H9 (cell line): ENCODE data around the gene UGT1A7. TPM values are rescaled to one million over a fixed set of nuclear protein-coding genes. Genes with fewer than 3 reads are reported as not detected.

Source experiments
- DNase-seq: peaks from one replicate; pipeline ENCODE4 v3.0.0-alpha.2; 2017
- H2AFZ ChIP-seq: one replicate; pipeline ENCODE4 v1.6.1; 2013; ENCODE audit warnings: mild to moderate bottlenecking, low read length, control low read depth, moderate library complexity
- H2AK5ac ChIP-seq: 2 replicates; pipeline ENCODE4 v1.6.1; 2013; ENCODE audit warnings: low read length, control low read depth, mixed read lengths; ENCODE audit not compliant: insufficient read length
- H2BK120ac ChIP-seq: one replicate; pipeline ENCODE4 v1.6.1; 2013; ENCODE audit warnings: low read depth, mild to moderate bottlenecking, low read length, control low read depth, inconsistent platforms; ENCODE audit not compliant: poor library complexity, severe bottlenecking
- H2BK12ac ChIP-seq: 2 replicates; pipeline ENCODE4 v1.6.1; 2013; ENCODE audit warnings: low read length, control low read depth, mixed read lengths, low read depth; ENCODE audit not compliant: insufficient read length
- H2BK15ac ChIP-seq: 2 replicates; pipeline ENCODE4 v1.6.1; 2013; ENCODE audit warnings: low read depth, low read length, control low read depth
- H2BK20ac ChIP-seq: one replicate; pipeline ENCODE4 v1.6.1; 2013; ENCODE audit warnings: low read depth, mild to moderate bottlenecking, low read length, control low read depth, inconsistent platforms; ENCODE audit not compliant: poor library complexity, severe bottlenecking
- H2BK5ac ChIP-seq: 2 replicates; pipeline ENCODE4 v1.6.1; 2013; ENCODE audit warnings: low read length, control low read depth, mixed read lengths; ENCODE audit not compliant: insufficient read length
- H3K14ac ChIP-seq: 2 replicates; pipeline ENCODE4 v1.6.1; 2013; ENCODE audit warnings: low read length, control low read depth; ENCODE audit not compliant: insufficient read depth
- H3K18ac ChIP-seq: 2 replicates; pipeline ENCODE4 v1.6.1; 2013; ENCODE audit warnings: low read depth, mild to moderate bottlenecking, mixed read lengths, low read length, control low read depth; ENCODE audit not compliant: insufficient read length
- H3K23ac ChIP-seq: 2 replicates; pipeline ENCODE4 v1.6.1; 2013; ENCODE audit warnings: low read length, control low read depth, mixed read lengths, low read depth; ENCODE audit not compliant: insufficient read length
- H3K23me2 ChIP-seq: 2 replicates; pipeline ENCODE4 v1.6.1; 2013; ENCODE audit warnings: low read depth, mild to moderate bottlenecking, mixed read lengths, low read length, control low read depth; ENCODE audit not compliant: insufficient read length, poor library complexity, severe bottlenecking
- H3K27ac ChIP-seq: 2 replicates; pipeline ENCODE4 v1.5.1; 2013; ENCODE audit warnings: low read length, control low read depth, mixed read lengths, low read depth; ENCODE audit not compliant: insufficient read length
- H3K27me3 ChIP-seq: 2 replicates; pipeline ENCODE4 v1.6.1; 2013; ENCODE audit warnings: low read length, control low read depth, inconsistent platforms; ENCODE audit not compliant: insufficient read depth
- H3K4ac ChIP-seq: 2 replicates; pipeline ENCODE4 v1.6.1; 2013; ENCODE audit warnings: low read depth, mild to moderate bottlenecking, control low read depth, inconsistent platforms, low read length, moderate library complexity
- H3K4me1 ChIP-seq: 2 replicates; pipeline ENCODE4 v1.6.1; 2013; ENCODE audit warnings: low read length, control low read depth, inconsistent platforms; ENCODE audit not compliant: insufficient read depth
- H3K4me2 ChIP-seq: 2 replicates; pipeline ENCODE4 v1.6.1; 2013; ENCODE audit warnings: low read length, control low read depth, mixed read lengths; ENCODE audit not compliant: insufficient read length, insufficient read depth
- H3K56ac ChIP-seq: 2 replicates; pipeline ENCODE4 v1.6.1; 2013; ENCODE audit warnings: low read depth, mild to moderate bottlenecking, mixed read lengths, low read length, control low read depth; ENCODE audit not compliant: insufficient read length
- H3K79me1 ChIP-seq: 2 replicates; pipeline ENCODE4 v1.6.1; 2013; ENCODE audit warnings: low read depth, mild to moderate bottlenecking, moderate library complexity, low read length, control low read depth, inconsistent platforms; ENCODE audit not compliant: insufficient read depth, poor library complexity, severe bottlenecking
- H3K79me2 ChIP-seq: 2 replicates; pipeline ENCODE4 v1.6.1; 2013; ENCODE audit warnings: low read length, control low read depth, inconsistent platforms; ENCODE audit not compliant: insufficient read depth
- H3K9ac ChIP-seq: 2 replicates; pipeline ENCODE4 v1.6.1; 2013; ENCODE audit warnings: low read length, control low read depth, mixed read lengths; ENCODE audit not compliant: insufficient read length; ENCODE audit errors: extremely low read depth
- H3K9me3 ChIP-seq: one replicate; pipeline ENCODE4 v1.6.1; 2013; ENCODE audit warnings: low read depth, low read length, inconsistent platforms; ENCODE audit not compliant: control insufficient read depth
- H3T11ph ChIP-seq: one replicate; pipeline ENCODE4 v1.6.1; 2013; ENCODE audit warnings: mild to moderate bottlenecking, low read length, control low read depth, inconsistent platforms
- H4K20me1 ChIP-seq: one replicate; pipeline ENCODE4 v1.6.1; 2013; ENCODE audit not compliant: control insufficient read depth, insufficient read length, insufficient read depth
- H4K5ac ChIP-seq: 2 replicates; pipeline ENCODE4 v1.6.1; 2013; ENCODE audit warnings: low read depth, mild to moderate bottlenecking, mixed read lengths, low read length, control low read depth; ENCODE audit not compliant: insufficient read length
- H4K8ac ChIP-seq: replicated peaks from 2 replicates; pipeline ENCODE4 v1.6.1; 2013; ENCODE audit warnings: low read length, control low read depth, mixed read lengths, low read depth; ENCODE audit not compliant: insufficient read length
- H4K91ac ChIP-seq: 2 replicates; pipeline ENCODE4 v1.6.1; 2013; ENCODE audit warnings: low read depth, mild to moderate bottlenecking, moderate library complexity, mixed read lengths, low read length, control low read depth; ENCODE audit not compliant: insufficient read length
- H3K27ac Mint-ChIP-seq, 3 experiments: 2 replicates in 2 of 3; 3 replicates in 1 of 3; pipeline ENCODE4 v1.8.0; 2020 to 2021; ENCODE audit warnings: mixed read lengths in 3 of 3, mild to moderate bottlenecking in 1 of 3, moderate library complexity in 1 of 3
- H3K27me3 Mint-ChIP-seq: 2 replicates; pipeline ENCODE4 v1.8.0; 2021; ENCODE audit warnings: low read depth, mild to moderate bottlenecking, moderate library complexity, mixed read lengths
- H3K36me3 Mint-ChIP-seq, 3 experiments: 2 replicates in 2 of 3; 3 replicates in 1 of 3; pipeline ENCODE4 v1.8.0; 2020 to 2021; ENCODE audit warnings: low read depth in 3 of 3, mixed read lengths in 3 of 3; ENCODE audit not compliant: insufficient read depth in 1 of 3
- H3K4me1 Mint-ChIP-seq, 2 experiments: 2 replicates each; pipeline ENCODE4 v1.8.0; 2020; ENCODE audit warnings: mixed read lengths in 2 of 2
- H3K4me3 Mint-ChIP-seq, 2 experiments: 2 replicates in 1 of 2; 3 replicates in 1 of 2; pipeline ENCODE4 v1.8.0; 2020 to 2021; ENCODE audit warnings: mild to moderate bottlenecking in 2 of 2, mixed read lengths in 2 of 2, moderate library complexity in 1 of 2
- H3K9me3 Mint-ChIP-seq, 2 experiments: 2 replicates in 1 of 2; 3 replicates in 1 of 2; pipeline ENCODE4 v1.8.0; 2020; ENCODE audit warnings: mild to moderate bottlenecking in 2 of 2, mixed read lengths in 2 of 2, moderate library complexity in 1 of 2
- WGBS: extraction: QIAGEN DNeasy Blood & Tissue Kit; methylation state at CpG from one replicate; pipeline ENCODE4 v1.1.7; 2013; ENCODE audit warnings: missing lambda C conversion rate, low lambda C conversion rate, mixed read lengths; ENCODE audit not compliant: insufficient read length; ENCODE audit errors: extremely low coverage; 5-methylcytosine and 5-hydroxymethylcytosine counted together
- total RNA-seq: library from RNA; stranded (reverse); gene quantifications from 2 replicates; pipeline ENCODE4 v1.2.1, GENCODE V29; 2021
- TF ChIP-seq, protein P1 (sequence below): fragments of 200-600 bp; sonication (generic); conservative IDR thresholded peaks from 3 replicates; pipeline ENCODE4 v1.8.0; 2021; ENCODE audit warnings: antibody characterized with exemption, mild to moderate bottlenecking

Gene UGT1A7
- total RNA-seq, 1 experiment from 2014 or later: not detected

DNA sequence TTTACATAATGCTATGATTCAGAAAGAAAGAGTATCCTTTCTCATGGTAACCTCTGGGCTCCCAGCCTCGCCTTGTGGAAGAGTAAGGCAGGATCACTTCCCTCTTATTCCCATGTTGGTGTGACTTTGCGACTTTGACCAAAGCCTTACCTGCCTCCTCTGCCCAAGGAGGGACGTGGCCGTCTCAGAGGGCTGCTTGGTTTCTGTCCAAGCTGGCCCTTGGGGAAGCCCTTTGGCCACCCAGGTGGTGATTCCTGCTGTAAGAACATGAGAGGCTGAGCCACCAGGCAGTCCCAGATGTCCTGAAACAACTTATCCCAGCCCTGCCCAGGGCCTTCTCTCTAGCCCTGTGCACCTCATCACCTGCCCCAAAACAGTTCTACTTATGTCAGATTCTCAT is 17.0 kb downstream of the UGT1A7 start:
- no peaks in the 10 kb centered on the region for H3K79me2 ChIP-seq
- Mint-ChIP-seq H3K4me3 (no peak overlapping the region), H3K36me3 (peaks cover 0 to 4% (median 1%) of the 10 kb centered on the region in 3 experiments; a peak in 3 of 7 replicates), H3K27me3 (no peaks in the 10 kb centered on the region), H3K4me1 (peaks cover 14 to 20% of the 10 kb centered on the region in 2 experiments), H3K27ac (peak overlapping the region in 2 of 3 experiments; percentile 59 to 80; a peak in 2 of 7 replicates), H3K9me3 (peaks cover 0 to 7% of the 10 kb centered on the region in 2 experiments; a peak in 1 of 5 replicates)
- no peak overlapping the region for H2BK5ac ChIP-seq
- H3K56ac ChIP-seq: no peak overlapping the region
- no peak overlapping the region for H2BK20ac ChIP-seq
- H2BK12ac ChIP-seq: no peak overlapping the region
- no peaks in the 10 kb centered on the region for H3K9me3 ChIP-seq
- no peak overlapping the region for H4K91ac ChIP-seq
- H3K9ac ChIP-seq: no peak overlapping the region
- H3K4me1 ChIP-seq: no peaks in the 10 kb centered on the region
- no peaks in the 10 kb centered on the region for H3K27me3 ChIP-seq
- H4K8ac ChIP-seq: no peak overlapping the region
- H2BK120ac ChIP-seq: no peak overlapping the region
- no peak overlapping the region for H3K18ac ChIP-seq
- no peak overlapping the region for H3K27ac ChIP-seq
- H2AFZ ChIP-seq: no peak overlapping the region
- no peaks in the 10 kb centered on the region for H4K20me1 ChIP-seq
- H3K23me2 ChIP-seq: no peaks in the 10 kb centered on the region
- no peak overlapping the region for H2BK15ac ChIP-seq
- TF ChIP-seq, protein P1, sequence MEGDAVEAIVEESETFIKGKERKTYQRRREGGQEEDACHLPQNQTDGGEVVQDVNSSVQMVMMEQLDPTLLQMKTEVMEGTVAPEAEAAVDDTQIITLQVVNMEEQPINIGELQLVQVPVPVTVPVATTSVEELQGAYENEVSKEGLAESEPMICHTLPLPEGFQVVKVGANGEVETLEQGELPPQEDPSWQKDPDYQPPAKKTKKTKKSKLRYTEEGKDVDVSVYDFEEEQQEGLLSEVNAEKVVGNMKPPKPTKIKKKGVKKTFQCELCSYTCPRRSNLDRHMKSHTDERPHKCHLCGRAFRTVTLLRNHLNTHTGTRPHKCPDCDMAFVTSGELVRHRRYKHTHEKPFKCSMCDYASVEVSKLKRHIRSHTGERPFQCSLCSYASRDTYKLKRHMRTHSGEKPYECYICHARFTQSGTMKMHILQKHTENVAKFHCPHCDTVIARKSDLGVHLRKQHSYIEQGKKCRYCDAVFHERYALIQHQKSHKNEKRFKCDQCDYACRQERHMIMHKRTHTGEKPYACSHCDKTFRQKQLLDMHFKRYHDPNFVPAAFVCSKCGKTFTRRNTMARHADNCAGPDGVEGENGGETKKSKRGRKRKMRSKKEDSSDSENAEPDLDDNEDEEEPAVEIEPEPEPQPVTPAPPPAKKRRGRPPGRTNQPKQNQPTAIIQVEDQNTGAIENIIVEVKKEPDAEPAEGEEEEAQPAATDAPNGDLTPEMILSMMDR: no peak
- H3K23ac ChIP-seq: no peak overlapping the region
- H3K79me1 ChIP-seq: no peaks in the 10 kb centered on the region
- no CpG with 5 or more reads among the region's 4 CpGs for WGBS
- H3K4me2 ChIP-seq: no peak overlapping the region
- no peak overlapping the region for H3K14ac ChIP-seq
- H3T11ph ChIP-seq: no peak overlapping the region
- no peak overlapping the region for H4K5ac ChIP-seq
- no peak for DNase-seq
- no peak overlapping the region for H3K4ac ChIP-seq
- no peak overlapping the region for H2AK5ac ChIP-seq
